HG02642 (cell line): ENCODE data around the gene DCP1A.

Source experiments
- ATAC-seq: cut with Tn5 transposase; IDR thresholded peaks from one replicate; pipeline ENCODE4 v1.9.1; 2021; ENCODE audit warnings: mild to moderate bottlenecking; ENCODE audit not compliant: unreplicated experiment, poor library complexity

Gene DCP1A

GRCh38 chr3:53252096-53252946, 95.0 kb downstream of the DCP1A start:
- no peak for ATAC-seq

- ATAC-seq: no peak
These were observed 96.3 kb downstream of the DCP1A start for GRCh38 chr3:53250881-53251605.

DNA sequence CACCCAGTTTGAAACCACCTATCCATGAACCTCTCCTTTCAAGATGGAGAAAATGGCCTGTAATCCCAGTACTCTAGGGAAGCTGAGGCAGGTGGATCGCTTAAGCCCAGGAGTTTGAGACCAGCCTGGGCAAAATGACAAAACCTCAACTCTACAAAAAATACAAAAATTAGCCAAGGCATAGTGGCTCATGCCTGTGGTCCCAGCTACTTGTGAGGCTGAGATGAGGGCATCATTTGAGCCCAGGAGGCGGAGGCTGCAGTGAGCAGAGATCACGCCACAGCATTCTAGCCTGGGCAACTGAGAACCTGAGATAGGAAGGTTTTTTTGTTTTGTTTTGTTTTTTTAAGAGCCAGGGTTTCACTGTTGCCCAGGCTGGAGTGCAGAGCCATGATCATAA, 96.9 kb downstream of the DCP1A start:
- ATAC-seq: no peak

DNA sequence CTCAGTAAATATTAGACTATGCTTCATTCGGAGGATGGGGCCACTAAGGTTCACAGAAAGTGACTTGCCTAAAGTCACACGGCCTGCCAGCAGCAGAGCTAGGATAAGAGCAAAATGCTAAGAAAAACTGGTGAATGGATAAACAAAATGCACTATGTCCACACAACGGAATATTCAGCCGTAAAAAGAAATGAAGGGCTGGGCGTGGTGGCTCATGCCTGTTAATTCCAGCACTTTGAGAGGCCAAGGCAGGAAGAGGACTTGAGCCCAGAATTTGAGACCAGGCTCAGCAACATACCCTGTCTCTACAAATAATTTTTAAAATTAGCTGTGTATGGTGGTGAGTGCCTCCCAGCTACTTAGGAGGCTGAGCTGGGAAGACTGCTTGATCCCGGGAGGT, 99.2 kb downstream of the DCP1A start:
- ATAC-seq: no peak

DNA sequence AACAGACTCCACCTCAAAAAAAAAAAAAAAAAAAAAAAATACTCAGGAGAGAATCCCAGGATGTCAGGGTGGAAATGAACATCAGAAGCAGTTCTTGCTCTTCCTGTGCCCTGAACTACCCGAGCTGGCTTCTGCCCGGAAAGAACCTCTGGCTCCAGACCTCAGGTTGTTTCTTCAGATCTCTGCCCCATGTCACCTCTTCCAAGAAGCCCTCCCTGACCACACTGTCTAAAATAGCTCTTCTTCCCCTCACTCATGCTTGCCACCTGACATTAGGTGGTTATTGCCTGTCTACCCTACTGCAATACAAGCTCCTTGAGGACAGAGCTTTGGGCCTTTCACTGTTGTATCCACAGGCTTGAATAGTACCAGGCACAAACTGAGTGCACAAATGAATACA, 99.7 kb downstream of the DCP1A start:
- ATAC-seq: no peak

GRCh38 chr3:53244271-53244670, 103.1 kb downstream of the DCP1A start:
- no peak for ATAC-seq

- no peak for ATAC-seq
These were observed 103.6 kb downstream of the DCP1A start for GRCh38 chr3:53243785-53244184.

DNA sequence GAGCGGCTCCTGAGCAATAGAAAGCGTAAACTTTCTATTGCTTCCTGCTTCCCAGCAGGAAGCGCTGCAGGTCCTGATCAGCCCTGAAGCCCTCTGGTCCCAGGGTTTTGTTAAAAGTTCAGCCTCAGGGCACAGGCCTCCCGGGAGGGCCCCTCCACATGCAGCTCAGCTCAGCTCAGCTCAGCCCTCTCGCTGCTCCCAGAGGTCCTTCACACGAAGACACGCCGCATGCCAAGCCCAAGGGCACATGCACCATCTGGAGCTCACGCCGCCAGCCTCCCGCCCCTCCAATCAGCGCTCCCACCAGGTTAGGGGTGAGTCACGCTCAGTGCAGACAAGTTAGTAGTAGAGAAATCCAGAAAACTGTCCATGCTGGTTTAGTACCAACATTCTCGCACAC, 104.2 kb downstream of the DCP1A start:
- ATAC-seq: no peak

GRCh38 chr3:53242642-53243041, 104.7 kb downstream of the DCP1A start:
- no peak for ATAC-seq

GRCh38 chr3:53242155-53242554, 105.2 kb downstream of the DCP1A start:
- no peak for ATAC-seq

DNA sequence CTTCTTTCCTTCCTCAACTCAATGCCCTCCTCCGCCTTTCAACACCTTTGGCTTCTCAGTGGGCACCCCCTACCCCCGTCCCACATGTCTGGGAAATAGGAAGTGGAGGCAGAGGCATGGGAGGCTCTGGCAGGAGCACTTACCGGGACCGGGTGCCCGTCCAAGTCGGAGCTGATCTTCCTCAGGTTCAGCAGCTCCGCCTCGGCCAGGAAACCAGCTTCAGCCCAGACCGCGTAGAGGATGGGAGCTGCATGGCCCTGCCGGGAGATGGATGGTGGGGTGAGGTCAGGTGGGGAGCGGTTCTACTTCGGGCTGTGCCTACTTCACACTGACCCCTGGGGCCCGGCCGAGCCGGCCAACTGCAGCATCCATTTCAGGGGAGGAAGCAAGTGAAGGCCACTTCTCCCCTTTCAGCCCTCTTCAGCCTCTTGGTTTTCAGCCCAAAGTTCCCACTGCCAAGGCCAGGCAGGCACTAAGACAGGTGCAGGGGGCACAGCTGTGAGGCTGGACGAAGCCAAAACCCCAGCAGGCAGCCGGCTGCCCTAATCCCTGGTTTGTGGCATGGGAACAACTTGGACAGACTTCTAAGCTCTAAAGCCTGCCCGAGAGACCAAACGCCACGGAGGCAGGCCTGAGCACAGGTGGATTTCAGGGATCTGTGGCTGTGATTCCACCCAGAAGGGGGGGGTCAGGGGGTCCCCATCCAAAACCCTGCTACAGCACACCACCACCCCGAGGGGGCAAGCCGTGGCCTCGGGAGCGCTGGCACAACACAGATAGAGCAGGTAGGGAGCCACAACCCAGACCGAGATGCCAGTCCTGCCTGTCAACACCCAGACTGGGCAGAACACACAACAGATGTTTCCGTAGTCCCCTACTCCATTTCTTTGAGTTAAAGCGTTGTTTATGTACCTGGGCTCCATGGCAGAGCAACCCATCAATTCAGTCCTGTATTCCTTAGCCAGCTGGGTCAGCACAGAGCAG, 106.1 kb downstream of the DCP1A start:
- no peak for ATAC-seq

GRCh38 chr3:53239800-53240199, 107.5 kb downstream of the DCP1A start:
- ATAC-seq: no peak

- ATAC-seq: no peak
These were observed 108.5 kb downstream of the DCP1A start for GRCh38 chr3:53238886-53239285.

DNA sequence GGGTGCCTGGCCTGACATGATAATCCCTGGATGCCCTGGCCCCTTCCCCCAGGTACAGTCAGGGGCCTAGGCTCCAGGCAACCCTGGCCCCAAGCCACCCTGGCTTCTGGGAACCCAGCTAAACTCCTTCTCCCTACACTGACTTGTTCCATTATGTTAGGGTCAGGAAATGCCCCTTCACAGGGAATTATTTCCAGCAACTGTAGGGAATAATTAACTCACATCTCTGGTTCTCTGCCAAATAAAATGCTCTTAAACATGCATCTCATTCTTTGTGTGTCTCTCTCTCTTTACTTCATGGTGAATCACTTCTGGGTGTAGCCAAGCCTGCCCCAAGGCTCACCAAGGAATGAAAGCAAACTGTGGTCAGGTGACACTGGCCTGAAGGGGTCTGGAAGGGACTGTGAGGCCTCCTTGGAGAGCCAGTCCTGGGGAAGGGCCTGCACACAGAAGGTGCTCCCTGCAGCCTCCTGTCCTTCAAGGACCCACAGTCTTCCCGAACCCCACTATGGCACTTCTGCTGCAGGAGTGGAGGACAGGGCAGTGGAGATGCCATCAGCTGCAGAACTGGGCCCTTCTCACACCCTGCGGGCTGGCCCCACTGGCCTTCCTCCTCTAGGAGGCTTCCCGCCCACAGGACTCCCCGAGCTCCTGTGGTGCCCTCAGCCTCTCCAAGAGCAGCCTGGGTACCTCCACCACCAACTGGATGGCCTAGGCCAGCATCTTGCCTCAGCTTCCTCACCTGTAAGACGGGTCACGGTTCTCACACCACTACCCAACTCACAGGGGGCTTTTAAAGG, 109.1 kb downstream of the DCP1A start:
- ATAC-seq: no peak

GRCh38 chr3:53236112-53236841, 111.1 kb downstream of the DCP1A start:
- no peak for ATAC-seq

DNA sequence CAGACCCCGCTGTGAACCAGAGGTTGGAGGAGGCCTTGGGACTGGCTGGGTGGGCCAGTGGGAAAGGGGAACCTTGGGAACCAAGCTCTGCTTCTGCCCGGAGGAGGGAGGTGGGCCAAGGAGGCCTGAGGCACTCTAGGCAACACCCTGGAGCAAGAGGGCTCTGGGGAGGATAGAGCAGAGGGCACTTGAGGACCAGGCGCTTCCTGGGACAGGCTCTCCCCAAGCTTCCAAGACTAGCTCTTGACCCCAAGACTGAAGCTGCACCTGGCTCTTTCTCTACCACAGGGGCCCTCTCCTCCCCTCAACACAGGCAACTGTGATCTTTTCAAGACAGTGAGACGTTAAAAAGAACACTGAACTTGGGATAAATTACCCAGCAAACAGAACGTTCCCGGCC, 111.8 kb downstream of the DCP1A start:
- ATAC-seq: no peak

- ATAC-seq: no peak
These were observed 112.5 kb downstream of the DCP1A start for GRCh38 chr3:53234841-53235232.

GRCh38 chr3:53234130-53234840, 113.1 kb downstream of the DCP1A start:
- ATAC-seq: no peak
